Nephron (organoid): ENCODE measurements around the gene CHAD.
"Not testable (repeated sequence)": the region's sequence is repeated elsewhere in the genome, so short reads cannot be mapped to it uniquely, and the experiment has no call there.

Experiments used
- H3K27ac Mint-ChIP-seq, 3 experiments: 2 replicates each; pipeline ENCODE4 v1.8.0; 2020; ENCODE audit warnings: mixed read lengths in 3 of 3, mild to moderate bottlenecking in 2 of 3, moderate library complexity in 1 of 3
- H3K27me3 Mint-ChIP-seq: 2 replicates; pipeline ENCODE4 v1.8.0; 2021; ENCODE audit warnings: low read depth, mild to moderate bottlenecking, moderate library complexity, mixed read lengths
- H3K36me3 Mint-ChIP-seq: 2 replicates; pipeline ENCODE4 v1.8.0; 2020; ENCODE audit warnings: low read depth, mixed read lengths
- H3K4me1 Mint-ChIP-seq: 2 replicates; pipeline ENCODE4 v1.8.0; 2020; ENCODE audit warnings: mixed read lengths
- H3K4me3 Mint-ChIP-seq, 3 experiments: 2 replicates each; pipeline ENCODE4 v1.8.0; 2020; ENCODE audit warnings: mild to moderate bottlenecking in 3 of 3, mixed read lengths in 3 of 3, moderate library complexity in 2 of 3
- H3K9me3 Mint-ChIP-seq: 2 replicates; pipeline ENCODE4 v1.8.0; 2020; ENCODE audit warnings: mixed read lengths
- TF ChIP-seq, protein P1 (sequence below), 3 experiments: fragments of 200-600 bp; sonication (generic); IDR thresholded peaks; one replicate each; pipeline ENCODE4 v1.5.0; 2021; ENCODE audit warnings: antibody characterized with exemption in 3 of 3; ENCODE audit not compliant: unreplicated experiment in 3 of 3

CHAD gene

DNA sequence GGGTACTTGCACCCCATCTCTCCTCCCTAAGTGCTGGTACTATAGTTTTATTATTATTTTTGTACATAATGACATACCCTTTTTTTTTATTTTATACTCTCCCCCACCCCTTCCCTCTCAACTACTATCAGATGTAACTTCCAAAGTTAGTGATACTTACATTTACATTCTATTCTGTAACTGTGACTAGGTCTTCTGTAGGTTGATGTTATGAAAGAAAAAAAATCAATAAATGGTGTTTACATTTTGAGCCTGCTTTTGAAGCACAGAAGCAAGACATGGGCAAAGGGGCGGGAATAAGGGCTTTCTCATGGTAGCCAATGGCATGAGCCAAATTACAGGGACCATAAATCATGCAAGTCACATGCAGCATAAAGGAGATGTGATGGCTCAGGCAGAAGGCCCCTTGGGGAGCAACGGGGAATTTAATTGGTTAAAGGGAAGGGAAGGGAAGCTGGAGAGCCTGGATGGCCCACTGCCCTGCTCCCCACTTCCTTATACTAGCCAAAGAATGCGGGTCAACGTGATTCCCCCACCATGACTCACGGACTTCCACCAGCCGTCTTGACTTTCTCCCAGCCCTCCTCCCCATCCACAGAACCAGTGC lies 45.0 kb downstream of the CHAD start:
- peaks cover 12% of the 10 kb centered on the region for H3K9me3 Mint-ChIP-seq
- H3K36me3 Mint-ChIP-seq, result no peaks in the 10 kb centered on the region
- TF ChIP-seq, protein P1, sequence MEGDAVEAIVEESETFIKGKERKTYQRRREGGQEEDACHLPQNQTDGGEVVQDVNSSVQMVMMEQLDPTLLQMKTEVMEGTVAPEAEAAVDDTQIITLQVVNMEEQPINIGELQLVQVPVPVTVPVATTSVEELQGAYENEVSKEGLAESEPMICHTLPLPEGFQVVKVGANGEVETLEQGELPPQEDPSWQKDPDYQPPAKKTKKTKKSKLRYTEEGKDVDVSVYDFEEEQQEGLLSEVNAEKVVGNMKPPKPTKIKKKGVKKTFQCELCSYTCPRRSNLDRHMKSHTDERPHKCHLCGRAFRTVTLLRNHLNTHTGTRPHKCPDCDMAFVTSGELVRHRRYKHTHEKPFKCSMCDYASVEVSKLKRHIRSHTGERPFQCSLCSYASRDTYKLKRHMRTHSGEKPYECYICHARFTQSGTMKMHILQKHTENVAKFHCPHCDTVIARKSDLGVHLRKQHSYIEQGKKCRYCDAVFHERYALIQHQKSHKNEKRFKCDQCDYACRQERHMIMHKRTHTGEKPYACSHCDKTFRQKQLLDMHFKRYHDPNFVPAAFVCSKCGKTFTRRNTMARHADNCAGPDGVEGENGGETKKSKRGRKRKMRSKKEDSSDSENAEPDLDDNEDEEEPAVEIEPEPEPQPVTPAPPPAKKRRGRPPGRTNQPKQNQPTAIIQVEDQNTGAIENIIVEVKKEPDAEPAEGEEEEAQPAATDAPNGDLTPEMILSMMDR (IDR thresholded peaks at IDR 0.05; ENCODE audit: unreplicated experiment in 3 of 3), result no peak
- no peaks in the 10 kb centered on the region for H3K27me3 Mint-ChIP-seq
- peak overlapping the region; percentile 18 to 86 (median 81) for H3K4me3 Mint-ChIP-seq
- peak overlapping the region; percentile 3 to 57 (median 40) for H3K27ac Mint-ChIP-seq
- H3K4me1 Mint-ChIP-seq, result peaks cover 42% of the 10 kb centered on the region

GRCh38 chr17:50422738-50423137 lies 45.9 kb downstream of the CHAD start:
- H3K27me3 Mint-ChIP-seq, result no peaks in the 10 kb centered on the region
- peaks cover 12% of the 10 kb centered on the region for H3K9me3 Mint-ChIP-seq
- TF ChIP-seq, protein P1 (IDR thresholded peaks at IDR 0.05; ENCODE audit: unreplicated experiment in 3 of 3), result no peak
- no peak overlapping the region for H3K4me3 Mint-ChIP-seq
- no peaks in the 10 kb centered on the region for H3K36me3 Mint-ChIP-seq
- peaks cover 39% of the 10 kb centered on the region for H3K4me1 Mint-ChIP-seq
- H3K27ac Mint-ChIP-seq, result no peak overlapping the region

DNA sequence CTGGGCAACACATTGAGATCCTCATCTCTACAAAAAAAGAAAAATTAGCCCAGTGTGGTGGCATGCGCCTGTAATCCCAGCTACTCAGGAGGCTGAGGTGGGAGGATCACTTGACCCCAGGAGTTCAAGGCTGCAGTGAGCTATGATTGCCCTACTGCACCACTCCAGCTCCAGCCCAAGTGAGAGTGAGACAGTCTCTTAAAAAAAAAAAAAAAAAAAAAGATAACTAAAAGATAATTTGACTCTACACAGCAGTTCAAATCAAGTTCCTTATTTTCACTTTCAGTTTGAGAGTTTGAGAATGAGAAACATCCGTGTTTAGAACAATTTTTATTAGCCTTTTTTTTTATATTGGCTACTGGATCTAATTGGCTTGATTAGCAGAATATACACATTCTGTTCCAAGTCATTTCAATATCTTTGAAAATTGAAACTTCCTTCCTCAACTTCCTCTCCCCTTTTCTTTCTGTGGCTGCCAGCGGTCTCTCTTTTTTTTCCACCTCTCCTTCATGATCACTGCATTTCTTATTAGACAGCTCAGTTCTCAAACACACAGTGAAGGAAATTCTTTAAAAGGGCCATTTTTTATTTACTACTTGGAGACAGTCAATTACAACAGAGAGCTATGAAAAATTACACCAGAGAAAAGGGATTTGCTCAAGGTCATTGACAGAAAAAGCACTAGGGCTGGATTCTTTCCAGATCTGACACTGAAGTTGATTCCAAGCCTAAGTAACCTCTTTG lies 47.2 kb downstream of the CHAD start:
- TF ChIP-seq, protein P1 (IDR thresholded peaks at IDR 0.05; ENCODE audit: unreplicated experiment in 3 of 3), result no peak
- H3K4me1 Mint-ChIP-seq, result peaks cover 26% of the 10 kb centered on the region
- no peaks in the 10 kb centered on the region for H3K27me3 Mint-ChIP-seq
- H3K4me3 Mint-ChIP-seq, result peak overlapping the region; percentile 12 to 60 (median 33)
- peak overlapping the region; percentile 49 to 80 (median 75) for H3K27ac Mint-ChIP-seq
- H3K9me3 Mint-ChIP-seq, result peaks cover 12% of the 10 kb centered on the region
- H3K36me3 Mint-ChIP-seq, result no peaks in the 10 kb centered on the region

- peaks cover 22% of the 10 kb centered on the region for H3K4me1 Mint-ChIP-seq
- H3K4me3 Mint-ChIP-seq, result no peak overlapping the region
- H3K27me3 Mint-ChIP-seq, result peaks cover 8% of the 10 kb centered on the region
- no peaks in the 10 kb centered on the region for H3K36me3 Mint-ChIP-seq
- H3K9me3 Mint-ChIP-seq, result peaks cover 12% of the 10 kb centered on the region
- TF ChIP-seq, protein P1 (IDR thresholded peaks at IDR 0.05; ENCODE audit: unreplicated experiment in 3 of 3), result no peak
- H3K27ac Mint-ChIP-seq, result peak overlapping the region in 1 of 3 experiments; percentile 27
Measured at GRCh38 chr17:50420419-50421112, 48.1 kb downstream of the CHAD start.

- H3K27me3 Mint-ChIP-seq, H3K36me3 Mint-ChIP-seq: not testable (repeated sequence)
- H3K9me3 Mint-ChIP-seq, result peaks cover 12% of the 10 kb centered on the region
Measured at GRCh38 chr17:50419577-50419976, 49.1 kb downstream of the CHAD start.

DNA sequence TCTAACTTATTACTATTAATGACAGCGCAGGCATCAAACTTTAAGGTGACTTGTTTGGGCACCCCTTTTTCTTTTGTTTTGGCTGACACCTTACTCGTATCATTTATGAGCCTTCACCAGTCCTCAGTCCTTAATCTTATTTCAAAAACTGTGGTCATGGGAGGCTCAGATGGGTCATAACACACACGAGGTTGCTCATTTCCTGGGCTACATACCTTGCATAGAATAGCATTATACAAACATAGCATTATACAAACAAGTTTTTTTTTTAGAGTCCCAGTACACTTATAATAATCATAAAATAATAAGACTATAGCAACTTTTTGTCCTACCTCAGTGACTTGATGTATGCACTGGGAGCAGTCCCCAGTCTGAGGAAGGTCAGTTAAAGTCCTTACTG lies 53.9 kb downstream of the CHAD start:
- Mint-ChIP-seq H3K4me1 (peaks cover under 1% of the 10 kb centered on the region), H3K36me3 (no peaks in the 10 kb centered on the region)

More at GRCh38 chr17:50419577-50419976, 49.1 kb downstream of the CHAD start:
- not testable (repeated sequence) for H3K4me3 Mint-ChIP-seq, H3K27ac Mint-ChIP-seq
- H3K4me1 Mint-ChIP-seq, result peaks cover 21% of the 10 kb centered on the region

More for the DNA sequence above, 53.9 kb downstream of the CHAD start:
- TF ChIP-seq, protein P1 (IDR thresholded peaks at IDR 0.05; ENCODE audit: unreplicated experiment in 3 of 3), result no peak
- Mint-ChIP-seq H3K9me3 (peaks cover 9% of the 10 kb centered on the region), H3K4me3 (no peak overlapping the region), H3K27ac (no peak overlapping the region), H3K27me3 (peaks cover 19% of the 10 kb centered on the region)
